GM23338 (cell line): Measurements from ENCODE around the gene ZC2HC1B. TPM values are rescaled to one million over a fixed set of nuclear protein-coding genes. Genes with fewer than 3 reads are reported as not detected.

ENCODE experiments used
- ATAC-seq: fragments of 200-7000 bp; cut with Tn5 transposase; 3 replicates; pipeline ENCODE4 v1.9.1; 2020
- DNase-seq: peaks from one replicate; pipeline ENCODE4 v3.0.0-alpha.2; 2015; ENCODE audit warnings: low spot score
- H2AFZ ChIP-seq: fragments of 200-600 bp; sonication (generic); 2 replicates; pipeline ENCODE4 v1.8.0; 2016; ENCODE audit warnings: antibody characterized with exemption, mild to moderate bottlenecking, moderate library complexity
- H3F3A ChIP-seq: fragments of 200-600 bp; sonication (generic); replicated peaks from 2 replicates; pipeline ENCODE4 v1.8.0; 2017; ENCODE audit warnings: antibody characterized with exemption, mixed run types, low read depth
- H3K27ac ChIP-seq: fragments of 200-600 bp; sonication (generic); 2 replicates; pipeline ENCODE4 v1.6.1; 2016; ENCODE audit warnings: low read depth
- H3K27me3 ChIP-seq: fragments of 200-600 bp; sonication (generic); 2 replicates; pipeline ENCODE4 v1.8.0; 2016; ENCODE audit warnings: mild to moderate bottlenecking, mixed run types, moderate library complexity; ENCODE audit not compliant: insufficient read depth
- H3K36me3 ChIP-seq: fragments of 200-600 bp; sonication (generic); 2 replicates; pipeline ENCODE4 v1.8.0; 2016; ENCODE audit warnings: mild to moderate bottlenecking; ENCODE audit not compliant: insufficient read depth
- H3K4me1 ChIP-seq: fragments of 200-600 bp; sonication (generic); 2 replicates; pipeline ENCODE4 v1.8.0; 2016; ENCODE audit warnings: mild to moderate bottlenecking, moderate library complexity; ENCODE audit not compliant: insufficient read depth
- H3K4me2 ChIP-seq: fragments of 200-600 bp; sonication (generic); 2 replicates; pipeline ENCODE4 v1.7.1; 2017; ENCODE audit warnings: mixed run types
- H3K4me3 ChIP-seq: fragments of 200-600 bp; sonication (generic); 2 replicates; pipeline ENCODE4 v1.6.1; 2016; ENCODE audit warnings: mixed run types
- H3K79me2 ChIP-seq: fragments of 200-600 bp; sonication (generic); replicated peaks from 2 replicates; pipeline ENCODE4 v1.8.0; 2017; ENCODE audit warnings: mild to moderate bottlenecking; ENCODE audit not compliant: insufficient read depth
- H3K9me2 ChIP-seq: fragments of 200-600 bp; sonication (generic); 2 replicates; pipeline ENCODE4 v1.8.0; 2017; ENCODE audit not compliant: insufficient read depth
- H4K20me1 ChIP-seq: fragments of 200-600 bp; sonication (generic); replicated peaks from 2 replicates; pipeline ENCODE4 v1.8.0; 2017; ENCODE audit warnings: mild to moderate bottlenecking; ENCODE audit not compliant: insufficient read depth
- H3K27ac Mint-ChIP-seq: 2 replicates; pipeline ENCODE4 v1.8.0; 2020; ENCODE audit warnings: inconsistent platforms, mild to moderate bottlenecking, moderate library complexity, mixed read lengths
- H3K27me3 Mint-ChIP-seq: 3 replicates; pipeline ENCODE4 v1.8.0; 2022; ENCODE audit warnings: low read depth, mild to moderate bottlenecking, moderate library complexity, mixed read lengths, inconsistent platforms; ENCODE audit not compliant: insufficient read depth, poor library complexity
- H3K36me3 Mint-ChIP-seq: 3 replicates; pipeline ENCODE4 v1.8.0; 2021; ENCODE audit warnings: low read depth, mild to moderate bottlenecking, inconsistent platforms, moderate library complexity, mixed read lengths
- H3K4me1 Mint-ChIP-seq: 3 replicates; pipeline ENCODE4 v1.8.0; 2020; ENCODE audit warnings: mild to moderate bottlenecking, inconsistent platforms, mixed read lengths
- H3K4me3 Mint-ChIP-seq: 3 replicates; pipeline ENCODE4 v1.8.0; 2021; ENCODE audit warnings: moderate library complexity, mild to moderate bottlenecking, inconsistent platforms, mixed read lengths
- H3K9me3 Mint-ChIP-seq: 3 replicates; pipeline ENCODE4 v1.8.0; 2020; ENCODE audit warnings: moderate library complexity, mild to moderate bottlenecking, inconsistent platforms, mixed read lengths
- CTCF ChIP-seq, 2 experiments: fragments of 200-600 bp in 1 of 2; sonication (generic) in 1 of 2; conservative IDR thresholded peaks; 2 replicates each; pipeline versions ENCODE4 v1.5.1 to v1.6.1; 2016 to 2017; ENCODE audit warnings: antibody characterized with exemption in 2 of 2, low read depth in 2 of 2, mild to moderate bottlenecking in 2 of 2, moderate library complexity in 1 of 2
- ETS1 ChIP-seq: IDR thresholded peaks from 2 replicates; pipeline ENCODE4 v1.6.1; 2016; ENCODE audit warnings: antibody characterized with exemption
- EZH2phosphoT487 ChIP-seq: fragments of 200-600 bp; sonication (generic); IDR thresholded peaks from one replicate; pipeline ENCODE4 v1.8.1; 2018; ENCODE audit warnings: antibody characterized with exemption; ENCODE audit not compliant: unreplicated experiment
- JUNB ChIP-seq: IDR thresholded peaks from one replicate; pipeline ENCODE4 v1.6.1; 2016; ENCODE audit warnings: antibody characterized with exemption; ENCODE audit not compliant: unreplicated experiment
- NANOG ChIP-seq: IDR thresholded peaks from 2 replicates; pipeline ENCODE4 v1.6.1; 2016; ENCODE audit warnings: antibody characterized with exemption, borderline replicate concordance
- REST ChIP-seq: IDR thresholded peaks from one replicate; pipeline ENCODE4 v1.6.1; 2018; ENCODE audit warnings: antibody characterized with exemption; ENCODE audit not compliant: unreplicated experiment
- STAT1 ChIP-seq: IDR thresholded peaks from one replicate; pipeline ENCODE4 v1.6.1; 2016; ENCODE audit warnings: antibody characterized with exemption; ENCODE audit not compliant: unreplicated experiment
- ZNF114 ChIP-seq: fragments of 250-450 bp; sonication (Bioruptor Pico); IDR thresholded peaks from 2 replicates; pipeline ENCODE4 v1.5.0; 2020; ENCODE audit warnings: mild to moderate bottlenecking, moderate library complexity
- ZNF331 ChIP-seq: fragments of 250-450 bp; sonication (Bioruptor Pico); IDR thresholded peaks from 2 replicates; pipeline ENCODE4 v1.5.0; 2020; ENCODE audit warnings: low read depth, mild to moderate bottlenecking, moderate library complexity
- polyA plus RNA-seq: library from polyadenylated mRNA; unstranded; fragments of >200 nt; fragmentation: Nextera tagmentation; extraction: Ambion mirVana; gene quantifications from 2 replicates; pipeline ENCODE4 v1.2.1, GENCODE V29; 2016
- total RNA-seq: library from RNA; depleted of rRNA; stranded (reverse); fragments of >200 nt; shearing (Covaris generic); gene quantifications from 2 replicates; pipeline ENCODE4 v1.2.3, GENCODE V29; 2014
- TF ChIP-seq, protein P1 (sequence below): fragments of 250-450 bp; sonication (Bioruptor Pico); IDR thresholded peaks from 2 replicates; pipeline ENCODE4 v1.5.0; 2020; ENCODE audit warnings: mild to moderate bottlenecking, moderate library complexity

The ZC2HC1B gene
- total and polyA plus RNA-seq, 2 experiments from 2014 or later: not detected

DNA sequence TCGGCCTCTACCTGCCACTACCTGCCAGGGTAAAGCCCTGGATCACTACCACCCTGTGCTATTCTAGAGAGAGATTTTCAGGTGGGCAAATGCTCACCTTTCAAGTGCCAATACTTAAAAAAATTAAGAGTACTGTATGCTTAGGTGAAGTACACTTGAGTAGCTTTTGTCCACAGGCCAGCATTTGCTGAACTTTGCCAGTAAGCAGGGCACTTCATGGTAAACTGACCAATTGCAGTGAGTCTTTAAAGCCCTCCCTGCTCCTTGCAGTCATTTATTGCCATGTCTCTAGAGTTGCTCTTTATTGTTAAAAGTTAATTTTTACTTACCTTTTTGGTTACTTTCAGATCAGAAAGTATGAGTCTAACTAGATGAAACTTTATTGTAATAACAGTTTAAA, 85.3 kb downstream of the ZC2HC1B start (continued):
- TF ChIP-seq, protein P1, sequence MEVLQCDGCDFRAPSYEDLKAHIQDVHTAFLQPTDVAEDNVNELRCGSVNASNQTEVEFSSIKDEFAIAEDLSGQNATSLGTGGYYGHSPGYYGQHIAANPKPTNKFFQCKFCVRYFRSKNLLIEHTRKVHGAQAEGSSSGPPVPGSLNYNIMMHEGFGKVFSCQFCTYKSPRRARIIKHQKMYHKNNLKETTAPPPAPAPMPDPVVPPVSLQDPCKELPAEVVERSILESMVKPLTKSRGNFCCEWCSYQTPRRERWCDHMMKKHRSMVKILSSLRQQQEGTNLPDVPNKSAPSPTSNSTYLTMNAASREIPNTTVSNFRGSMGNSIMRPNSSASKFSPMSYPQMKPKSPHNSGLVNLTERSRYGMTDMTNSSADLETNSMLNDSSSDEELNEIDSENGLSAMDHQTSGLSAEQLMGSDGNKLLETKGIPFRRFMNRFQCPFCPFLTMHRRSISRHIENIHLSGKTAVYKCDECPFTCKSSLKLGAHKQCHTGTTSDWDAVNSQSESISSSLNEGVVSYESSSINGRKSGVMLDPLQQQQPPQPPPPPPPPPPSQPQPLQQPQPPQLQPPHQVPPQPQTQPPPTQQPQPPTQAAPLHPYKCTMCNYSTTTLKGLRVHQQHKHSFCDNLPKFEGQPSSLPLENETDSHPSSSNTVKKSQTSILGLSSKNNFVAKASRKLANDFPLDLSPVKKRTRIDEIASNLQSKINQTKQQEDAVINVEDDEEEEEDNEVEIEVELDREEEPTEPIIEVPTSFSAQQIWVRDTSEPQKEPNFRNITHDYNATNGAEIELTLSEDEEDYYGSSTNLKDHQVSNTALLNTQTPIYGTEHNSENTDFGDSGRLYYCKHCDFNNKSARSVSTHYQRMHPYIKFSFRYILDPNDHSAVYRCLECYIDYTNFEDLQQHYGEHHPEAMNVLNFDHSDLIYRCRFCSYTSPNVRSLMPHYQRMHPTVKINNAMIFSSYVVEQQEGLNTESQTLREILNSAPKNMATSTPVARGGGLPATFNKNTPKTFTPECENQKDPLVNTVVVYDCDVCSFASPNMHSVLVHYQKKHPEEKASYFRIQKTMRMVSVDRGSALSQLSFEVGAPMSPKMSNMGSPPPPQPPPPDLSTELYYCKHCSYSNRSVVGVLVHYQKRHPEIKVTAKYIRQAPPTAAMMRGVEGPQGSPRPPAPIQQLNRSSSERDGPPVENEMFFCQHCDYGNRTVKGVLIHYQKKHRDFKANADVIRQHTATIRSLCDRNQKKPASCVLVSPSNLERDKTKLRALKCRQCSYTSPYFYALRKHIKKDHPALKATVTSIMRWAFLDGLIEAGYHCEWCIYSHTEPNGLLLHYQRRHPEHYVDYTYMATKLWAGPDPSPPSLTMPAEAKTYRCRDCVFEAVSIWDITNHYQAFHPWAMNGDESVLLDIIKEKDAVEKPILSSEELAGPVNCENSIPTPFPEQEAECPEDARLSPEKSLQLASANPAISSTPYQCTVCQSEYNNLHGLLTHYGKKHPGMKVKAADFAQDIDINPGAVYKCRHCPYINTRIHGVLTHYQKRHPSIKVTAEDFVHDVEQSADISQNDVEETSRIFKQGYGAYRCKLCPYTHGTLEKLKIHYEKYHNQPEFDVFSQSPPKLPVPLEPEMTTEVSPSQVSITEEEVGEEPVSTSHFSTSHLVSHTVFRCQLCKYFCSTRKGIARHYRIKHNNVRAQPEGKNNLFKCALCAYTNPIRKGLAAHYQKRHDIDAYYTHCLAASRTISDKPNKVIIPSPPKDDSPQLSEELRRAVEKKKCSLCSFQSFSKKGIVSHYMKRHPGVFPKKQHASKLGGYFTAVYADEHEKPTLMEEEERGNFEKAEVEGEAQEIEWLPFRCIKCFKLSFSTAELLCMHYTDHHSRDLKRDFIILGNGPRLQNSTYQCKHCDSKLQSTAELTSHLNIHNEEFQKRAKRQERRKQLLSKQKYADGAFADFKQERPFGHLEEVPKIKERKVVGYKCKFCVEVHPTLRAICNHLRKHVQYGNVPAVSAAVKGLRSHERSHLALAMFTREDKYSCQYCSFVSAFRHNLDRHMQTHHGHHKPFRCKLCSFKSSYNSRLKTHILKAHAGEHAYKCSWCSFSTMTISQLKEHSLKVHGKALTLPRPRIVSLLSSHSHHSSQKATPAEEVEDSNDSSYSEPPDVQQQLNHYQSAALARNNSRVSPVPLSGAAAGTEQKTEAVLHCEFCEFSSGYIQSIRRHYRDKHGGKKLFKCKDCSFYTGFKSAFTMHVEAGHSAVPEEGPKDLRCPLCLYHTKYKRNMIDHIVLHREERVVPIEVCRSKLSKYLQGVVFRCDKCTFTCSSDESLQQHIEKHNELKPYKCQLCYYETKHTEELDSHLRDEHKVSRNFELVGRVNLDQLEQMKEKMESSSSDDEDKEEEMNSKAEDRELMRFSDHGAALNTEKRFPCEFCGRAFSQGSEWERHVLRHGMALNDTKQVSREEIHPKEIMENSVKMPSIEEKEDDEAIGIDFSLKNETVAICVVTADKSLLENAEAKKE: no peak
- no peak for TF ChIP-seq ZNF331 (CRISPR knock-in tag)
- TF ChIP-seq JUNB: no peak
- TF ChIP-seq ETS1: no peak

DNA sequence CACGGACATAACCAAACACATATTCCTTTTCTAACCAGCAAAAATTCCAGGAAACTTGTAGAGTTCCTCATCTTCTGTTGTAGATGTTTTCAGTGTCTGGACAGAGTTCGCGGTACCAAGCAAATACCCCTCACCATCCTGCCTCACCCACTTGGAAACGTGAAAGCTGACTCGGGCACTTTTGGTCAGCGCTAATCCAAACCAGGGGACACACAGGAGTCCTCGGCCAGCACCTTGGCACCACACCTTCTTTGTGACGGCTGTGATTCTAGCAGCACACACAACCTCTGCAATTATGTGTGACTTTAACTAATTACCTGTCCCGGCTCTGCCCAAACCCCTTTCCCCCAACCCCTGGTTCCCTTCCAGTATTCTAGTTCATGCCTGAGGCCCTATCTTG, 85.7 kb downstream of the ZC2HC1B start:
- Histone ChIP-seq H3K36me3 (no peaks in the 10 kb centered on the region), H3K27me3 (peaks cover 59% of the 10 kb centered on the region), H2AFZ (no peak overlapping the region), H3K4me1 (peaks cover 17% of the 10 kb centered on the region), H3K9me2 (0 out of 2 replicates have a peak, but pooled peaks cover 3% of the 10 kb centered on the region), H3K27ac (no peak overlapping the region), H3K79me2 (no peaks in the 10 kb centered on the region), H4K20me1 (no peaks in the 10 kb centered on the region), H3K4me2 (no peak overlapping the region), H3K4me3 (no peak overlapping the region), H3F3A (no peaks in the 10 kb centered on the region)
- peaks cover 11% of the 10 kb centered on the region; the same call in 2 of the 3 replicates for H3K36me3 Mint-ChIP-seq
- peaks cover 7% of the 10 kb centered on the region for H3K27me3 Mint-ChIP-seq
- DNase-seq (no peak), ATAC-seq (no peak)
- H3K9me3 Mint-ChIP-seq: peaks cover 9% of the 10 kb centered on the region
- H3K4me3 Mint-ChIP-seq: no peak overlapping the region
- peaks cover 14% of the 10 kb centered on the region for H3K4me1 Mint-ChIP-seq
- H3K27ac Mint-ChIP-seq: no peak overlapping the region
- TF ChIP-seq CTCF (conservative IDR thresholded peaks at IDR 0.05; ENCODE audit: low read depth in 2 of 2) (no peak), EZH2phosphoT487 (no peak), ZNF114 (CRISPR knock-in tag) (no peak), NANOG (no peak), STAT1 (no peak), REST (no peak), ZNF331 (CRISPR knock-in tag) (no peak), ETS1 (no peak)
